SU-DHL-6 (cell line): ENCODE results near the gene HAAO.

Experiments used
- EZH2phosphoT487 ChIP-seq: fragments of 200-600 bp; sonication (generic), shearing (Covaris generic); conservative IDR thresholded peaks from 2 replicates; pipeline ENCODE4 v1.6.1; 2018; ENCODE audit warnings: mild to moderate bottlenecking, antibody characterized with exemption, low read length, moderate library complexity, mixed read lengths
- TF ChIP-seq, protein P1 (sequence below): fragments of 200-600 bp; sonication (generic); IDR thresholded peaks from one replicate; pipeline ENCODE4 v1.5.1; 2017; ENCODE audit warnings: antibody characterized with exemption, mild to moderate bottlenecking, low read length, moderate library complexity; ENCODE audit not compliant: insufficient read depth, poor library complexity, severe bottlenecking

DNA sequence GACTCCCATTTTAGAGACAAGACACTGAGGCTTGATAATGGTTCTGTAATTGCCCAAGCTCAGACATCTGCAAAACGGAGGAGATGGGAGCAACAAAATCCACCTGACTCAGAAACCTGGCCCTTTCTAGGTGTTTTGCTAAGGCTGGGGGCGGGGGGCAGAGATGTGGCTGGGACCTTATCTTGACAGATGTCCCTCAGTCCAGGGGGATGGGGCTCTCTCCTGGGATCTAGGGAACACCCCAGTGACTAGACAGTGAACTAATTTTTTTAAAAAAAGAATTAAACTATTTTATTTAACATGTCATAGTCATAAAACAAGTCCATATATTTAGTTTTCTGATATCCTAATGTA, 32.0 kb upstream of the HAAO start:
- no peak for TF ChIP-seq EZH2phosphoT487
- TF ChIP-seq, protein P1, sequence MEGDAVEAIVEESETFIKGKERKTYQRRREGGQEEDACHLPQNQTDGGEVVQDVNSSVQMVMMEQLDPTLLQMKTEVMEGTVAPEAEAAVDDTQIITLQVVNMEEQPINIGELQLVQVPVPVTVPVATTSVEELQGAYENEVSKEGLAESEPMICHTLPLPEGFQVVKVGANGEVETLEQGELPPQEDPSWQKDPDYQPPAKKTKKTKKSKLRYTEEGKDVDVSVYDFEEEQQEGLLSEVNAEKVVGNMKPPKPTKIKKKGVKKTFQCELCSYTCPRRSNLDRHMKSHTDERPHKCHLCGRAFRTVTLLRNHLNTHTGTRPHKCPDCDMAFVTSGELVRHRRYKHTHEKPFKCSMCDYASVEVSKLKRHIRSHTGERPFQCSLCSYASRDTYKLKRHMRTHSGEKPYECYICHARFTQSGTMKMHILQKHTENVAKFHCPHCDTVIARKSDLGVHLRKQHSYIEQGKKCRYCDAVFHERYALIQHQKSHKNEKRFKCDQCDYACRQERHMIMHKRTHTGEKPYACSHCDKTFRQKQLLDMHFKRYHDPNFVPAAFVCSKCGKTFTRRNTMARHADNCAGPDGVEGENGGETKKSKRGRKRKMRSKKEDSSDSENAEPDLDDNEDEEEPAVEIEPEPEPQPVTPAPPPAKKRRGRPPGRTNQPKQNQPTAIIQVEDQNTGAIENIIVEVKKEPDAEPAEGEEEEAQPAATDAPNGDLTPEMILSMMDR = no peak
